Endothelial cell of umbilical vein (primary cell): Measurements from ENCODE around the gene RRM2.

ENCODE experiments used
- CTCF ChIP-seq, 2 donors: IDR thresholded peaks; 1 replicate in 1 of 2; 2 replicates in 1 of 2; pipeline ENCODE4 v1.5.1; 2011; ENCODE audit warnings: low read length in 2 of 2, mild to moderate bottlenecking in 2 of 2, moderate library complexity in 2 of 2, control low read depth in 1 of 2, inconsistent platforms in 1 of 2, low read depth in 1 of 2; ENCODE audit not compliant: insufficient read depth in 1 of 2; ENCODE audit errors: extremely low read depth in 1 of 2
- EZH2 ChIP-seq: IDR thresholded peaks from 2 replicates; pipeline ENCODE4 v1.6.1; 2012; ENCODE audit warnings: borderline replicate concordance, low read depth, mild to moderate bottlenecking, moderate library complexity, low read length, inconsistent platforms; ENCODE audit not compliant: severe bottlenecking
- MAX ChIP-seq: IDR thresholded peaks from 2 replicates; pipeline ENCODE4 v1.6.1; 2011; ENCODE audit not compliant: insufficient read depth, insufficient read length

GRCh38 chr2:10094271-10094814 is 28.2 kb upstream of the RRM2 start:
- TF ChIP-seq CTCF (IDR thresholded peaks at IDR 0.05; ENCODE audit: extremely low read depth in 1 of 2, insufficient read depth in 1 of 2, low read depth in 1 of 2, low read length in 2 of 2) (no peak), MAX (no peak), EZH2 (no peak)
